BJ (cell line): Measurements from ENCODE around the gene PTPN5. TPM values are rescaled to one million over a fixed set of nuclear protein-coding genes. Genes with fewer than 3 reads are reported as not detected.
A peak's percentile ranks its signal among the peaks of the same experiment; 100 is the strongest.

Experiments
- CTCF ChIA-PET: fragments of 350-600 bp; formaldehyde crosslinking; extraction: SDS; loops from one replicate; lab custom pipeline; 2021; ENCODE audit warnings: antibody characterized with exemption, inconsistent platforms; lab: Yijun Ruan, JAX
- POLR2A ChIA-PET: fragments of 300-600 bp; sonication (Branson Sonifier 250); formaldehyde crosslinking; extraction: SDS; loops from one replicate; lab custom pipeline; 2021; ENCODE audit warnings: antibody characterized with exemption; lab: Charles Lee
- DNase-seq: peaks from one replicate; pipeline ENCODE4 v3.0.0-alpha.2; 2011; ENCODE audit warnings: low read depth
- H3K27me3 ChIP-seq: 2 replicates; pipeline ENCODE4 v1.6.0; 2011; ENCODE audit warnings: low read length; ENCODE audit not compliant: control insufficient read depth, insufficient read depth
- H3K36me3 ChIP-seq: 2 replicates; pipeline ENCODE4 v1.5.1; 2011; ENCODE audit warnings: low read length; ENCODE audit not compliant: control insufficient read depth, insufficient read depth
- H3K4me3 ChIP-seq: 2 replicates; pipeline ENCODE4 v1.5.1; 2011; ENCODE audit warnings: low read depth, mild to moderate bottlenecking, control low read depth, low read length
- CTCF ChIP-seq: IDR thresholded peaks from 2 replicates; pipeline ENCODE4 v1.5.1; 2011; ENCODE audit warnings: low read depth, mild to moderate bottlenecking, control low read depth, inconsistent platforms, low read length, moderate library complexity; ENCODE audit not compliant: insufficient read depth
- polyA plus RNA-seq: library from polyadenylated mRNA; depleted of rRNA; stranded (reverse); fragments of >200 nt; gene quantifications from 2 replicates; pipeline ENCODE4 v1.2.3, GENCODE V29; 2011

Gene PTPN5
- polyA plus RNA-seq, 1 experiment, result not detected

GRCh38 chr11:18802381-18803257, 11.0 kb upstream of the PTPN5 start:
- no peak overlapping the region for H3K4me3 ChIP-seq
- ChIA-PET POLR2A (no interaction called here), CTCF (interaction anchor here (0.7 to 8.2 kb wide), 13 partner anchors 12 to 687 kb away, joined by 3 to 72 read pairs (median 4); no protein-coding TSS in a partner anchor)
- no peaks in the 10 kb centered on the region; the same call in 1 of the 2 replicates for H3K27me3 ChIP-seq
- peak; percentile 18 for DNase-seq
- no peaks in the 10 kb centered on the region for H3K36me3 ChIP-seq
- peak; percentile 70 for TF ChIP-seq CTCF

- POLR2A ChIA-PET, result no interaction called here
- peaks cover 5% of the 10 kb centered on the region for H3K27me3 ChIP-seq
- CTCF ChIA-PET, result interaction anchor here (1.2 to 8.2 kb wide), 2 partner anchors 22 to 683 kb away, joined by 5 to 72 read pairs; no protein-coding TSS in a partner anchor
- DNase-seq, result no peak
- no peak overlapping the region for H3K4me3 ChIP-seq
- H3K36me3 ChIP-seq, result no peaks in the 10 kb centered on the region
- no peak for TF ChIP-seq CTCF
Measured at GRCh38 chr11:18798799-18799469, 7.3 kb upstream of the PTPN5 start.

GRCh38 chr11:18794956-18795355, 3.4 kb upstream of the PTPN5 start:
- DNase-seq, result no peak
- H3K27me3 ChIP-seq, result peaks cover 26% of the 10 kb centered on the region
- H3K36me3 ChIP-seq, result no peaks in the 10 kb centered on the region
- no peak for TF ChIP-seq CTCF
- H3K4me3 ChIP-seq, result no peak overlapping the region
- CTCF ChIA-PET, result interaction anchor here (1.0 to 2.2 kb wide), 2 partner anchors 20 to 50 kb away, joined by 3 to 11 read pairs; no protein-coding TSS in a partner anchor
- POLR2A ChIA-PET, result interaction anchor here (0.6 kb wide), 1 partner anchor 945 kb away, joined by 3 read pairs; no protein-coding TSS in a partner anchor

- no peak overlapping the region for H3K4me3 ChIP-seq
- ChIA-PET POLR2A (no interaction called here), CTCF (interaction anchor here (1.1 to 2.2 kb wide), 2 partner anchors 18 to 28 kb away, joined by 5 to 11 read pairs; no protein-coding TSS in a partner anchor)
- H3K27me3 ChIP-seq, result peaks cover 29% of the 10 kb centered on the region
- DNase-seq, result no peak
- H3K36me3 ChIP-seq, result no peaks in the 10 kb centered on the region
- no peak for TF ChIP-seq CTCF
Measured at GRCh38 chr11:18792827-18793226, 1.2 kb upstream of the PTPN5 start.
